GM20000 (cell line): Measurements from ENCODE around the gene TRIM32.

Source experiments
- DNase-seq: peaks from one replicate; pipeline ENCODE4 v3.0.0; 2012; ENCODE audit warnings: low spot score
- TF ChIP-seq, protein P1 (sequence below): IDR thresholded peaks from 2 replicates; pipeline ENCODE4 v1.5.1; 2012; ENCODE audit warnings: mild to moderate bottlenecking, control low read depth; ENCODE audit errors: extremely low read depth, missing control alignments

Gene TRIM32

DNA sequence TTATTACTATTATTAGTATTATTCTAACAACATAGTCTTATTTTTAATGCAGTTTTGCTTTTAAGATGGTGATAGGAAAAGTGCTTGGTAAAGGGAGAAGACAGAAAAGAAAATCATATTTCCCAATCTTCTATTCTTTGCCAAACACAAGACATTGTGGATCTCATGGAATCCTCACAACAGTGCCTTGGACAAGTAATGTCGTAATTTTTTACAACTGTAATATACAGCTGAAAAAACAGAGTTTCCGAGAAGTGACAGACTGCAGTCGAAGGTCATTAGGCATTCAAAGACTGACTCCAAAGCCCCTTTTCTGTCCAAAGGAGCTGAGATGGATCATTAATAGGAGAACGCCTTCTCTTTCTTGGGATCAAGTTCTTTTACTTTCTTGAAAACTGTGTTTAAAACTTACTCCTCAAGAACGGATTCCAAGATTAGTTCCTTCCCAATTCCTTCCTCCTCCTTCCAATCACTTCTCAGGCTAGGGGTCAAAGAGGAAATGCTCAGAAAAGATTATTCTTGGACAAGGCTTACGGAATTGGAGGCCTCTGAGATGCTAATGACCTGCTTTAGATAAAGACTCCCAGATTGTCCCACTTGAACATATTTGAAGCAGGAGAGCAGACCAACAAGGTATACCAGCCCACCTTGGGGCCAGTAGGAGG, 24.3 kb upstream of the TRIM32 start:
- TF ChIP-seq, protein P1, sequence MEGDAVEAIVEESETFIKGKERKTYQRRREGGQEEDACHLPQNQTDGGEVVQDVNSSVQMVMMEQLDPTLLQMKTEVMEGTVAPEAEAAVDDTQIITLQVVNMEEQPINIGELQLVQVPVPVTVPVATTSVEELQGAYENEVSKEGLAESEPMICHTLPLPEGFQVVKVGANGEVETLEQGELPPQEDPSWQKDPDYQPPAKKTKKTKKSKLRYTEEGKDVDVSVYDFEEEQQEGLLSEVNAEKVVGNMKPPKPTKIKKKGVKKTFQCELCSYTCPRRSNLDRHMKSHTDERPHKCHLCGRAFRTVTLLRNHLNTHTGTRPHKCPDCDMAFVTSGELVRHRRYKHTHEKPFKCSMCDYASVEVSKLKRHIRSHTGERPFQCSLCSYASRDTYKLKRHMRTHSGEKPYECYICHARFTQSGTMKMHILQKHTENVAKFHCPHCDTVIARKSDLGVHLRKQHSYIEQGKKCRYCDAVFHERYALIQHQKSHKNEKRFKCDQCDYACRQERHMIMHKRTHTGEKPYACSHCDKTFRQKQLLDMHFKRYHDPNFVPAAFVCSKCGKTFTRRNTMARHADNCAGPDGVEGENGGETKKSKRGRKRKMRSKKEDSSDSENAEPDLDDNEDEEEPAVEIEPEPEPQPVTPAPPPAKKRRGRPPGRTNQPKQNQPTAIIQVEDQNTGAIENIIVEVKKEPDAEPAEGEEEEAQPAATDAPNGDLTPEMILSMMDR = no peak

DNA sequence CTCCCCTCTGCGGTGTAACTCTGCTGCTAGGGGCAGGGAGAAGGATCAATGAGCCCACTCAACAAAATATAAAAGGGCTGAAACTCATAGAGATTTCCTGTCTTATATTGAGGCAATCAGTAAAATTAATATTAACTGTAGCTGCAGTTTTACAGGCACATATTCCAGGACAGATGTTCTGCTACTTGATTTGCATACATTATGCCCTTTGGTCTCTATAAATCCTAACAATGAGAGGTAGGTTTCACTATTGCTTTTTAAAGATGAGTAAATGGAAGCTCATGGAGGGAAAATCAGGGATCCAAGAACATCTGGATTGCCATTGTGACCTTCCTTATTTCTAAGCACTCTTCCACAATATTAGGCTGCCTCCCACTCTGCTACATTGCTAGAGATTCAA, 23.5 kb upstream of the TRIM32 start:
- TF ChIP-seq, protein P1 = no peak
- no peak for DNase-seq

More for the DNA sequence above, 24.3 kb upstream of the TRIM32 start:
- no peak for DNase-seq

DNA sequence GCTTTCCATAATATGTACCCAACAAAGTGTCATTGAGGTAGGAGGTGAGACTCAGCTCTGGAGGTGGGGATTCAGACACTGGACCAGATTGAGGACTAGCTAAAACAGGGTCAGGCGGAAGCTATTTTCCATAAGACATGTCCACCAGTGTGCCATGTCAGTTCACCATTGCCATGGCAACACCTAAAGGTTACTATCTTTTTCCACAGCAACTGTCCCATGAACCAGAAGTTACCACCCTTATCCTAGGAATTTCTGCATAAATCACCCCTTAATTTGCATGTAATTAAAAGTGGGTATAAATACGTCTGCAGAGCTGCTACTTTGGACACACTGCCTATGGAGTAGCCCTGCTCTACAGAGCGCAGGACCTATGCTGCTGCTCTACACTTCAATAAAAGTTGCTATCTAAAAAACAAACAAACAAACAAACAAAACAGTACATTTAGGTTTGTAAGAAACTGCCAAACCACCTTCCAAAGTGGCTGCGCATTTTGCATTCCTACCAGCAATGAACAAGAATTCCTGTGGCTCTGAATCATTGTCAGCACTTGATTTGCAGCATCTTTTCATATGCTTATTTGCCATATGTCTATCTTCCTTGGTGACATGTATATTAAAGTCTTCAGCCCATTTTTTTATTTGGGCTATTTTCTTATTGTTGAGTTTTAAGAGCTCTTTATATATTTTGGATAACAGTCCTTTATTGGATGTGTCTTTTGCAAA, 18.0 kb upstream of the TRIM32 start:
- DNase-seq = no peak
- TF ChIP-seq, protein P1 = no peak

DNA sequence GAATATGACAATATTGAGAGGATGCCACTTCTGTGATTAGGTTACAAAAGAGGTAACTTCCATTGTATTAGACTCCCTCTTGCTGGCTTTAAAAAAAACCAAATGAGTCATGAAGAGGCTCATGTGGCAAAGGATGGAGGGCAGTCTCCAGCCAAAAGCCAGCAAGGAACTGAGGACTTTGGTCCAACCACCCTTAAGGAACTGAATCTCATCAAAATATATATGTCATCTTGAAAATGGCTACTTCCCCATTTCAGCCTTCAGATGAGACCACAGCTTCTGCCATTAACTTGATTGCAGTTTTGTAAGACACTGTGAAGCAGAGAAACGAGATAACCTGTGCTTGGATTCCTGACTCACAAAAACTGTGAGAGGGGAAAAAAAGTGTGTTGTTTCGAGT, 15.5 kb upstream of the TRIM32 start:
- TF ChIP-seq, protein P1 = no peak
- DNase-seq = no peak

DNA sequence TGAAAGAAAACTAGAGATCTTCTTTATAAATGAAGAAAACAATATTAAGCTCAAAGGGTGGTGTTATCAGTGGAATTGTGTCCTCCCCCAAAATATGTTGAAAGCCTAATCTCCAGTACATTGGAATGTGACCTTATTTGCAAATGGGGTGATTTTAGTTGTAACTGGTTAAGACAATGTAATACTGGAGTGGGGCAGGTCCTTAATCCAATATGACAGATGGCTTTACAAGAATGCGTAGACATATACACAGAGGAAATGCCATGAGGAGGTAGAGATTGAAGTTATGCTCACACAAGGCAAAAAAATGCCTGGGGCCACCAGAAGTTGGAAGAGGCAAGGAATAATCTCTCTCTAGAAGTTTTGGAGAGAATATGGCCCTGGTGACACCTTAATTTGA, 13.7 kb upstream of the TRIM32 start:
- TF ChIP-seq, protein P1 = no peak
- no peak for DNase-seq

DNA sequence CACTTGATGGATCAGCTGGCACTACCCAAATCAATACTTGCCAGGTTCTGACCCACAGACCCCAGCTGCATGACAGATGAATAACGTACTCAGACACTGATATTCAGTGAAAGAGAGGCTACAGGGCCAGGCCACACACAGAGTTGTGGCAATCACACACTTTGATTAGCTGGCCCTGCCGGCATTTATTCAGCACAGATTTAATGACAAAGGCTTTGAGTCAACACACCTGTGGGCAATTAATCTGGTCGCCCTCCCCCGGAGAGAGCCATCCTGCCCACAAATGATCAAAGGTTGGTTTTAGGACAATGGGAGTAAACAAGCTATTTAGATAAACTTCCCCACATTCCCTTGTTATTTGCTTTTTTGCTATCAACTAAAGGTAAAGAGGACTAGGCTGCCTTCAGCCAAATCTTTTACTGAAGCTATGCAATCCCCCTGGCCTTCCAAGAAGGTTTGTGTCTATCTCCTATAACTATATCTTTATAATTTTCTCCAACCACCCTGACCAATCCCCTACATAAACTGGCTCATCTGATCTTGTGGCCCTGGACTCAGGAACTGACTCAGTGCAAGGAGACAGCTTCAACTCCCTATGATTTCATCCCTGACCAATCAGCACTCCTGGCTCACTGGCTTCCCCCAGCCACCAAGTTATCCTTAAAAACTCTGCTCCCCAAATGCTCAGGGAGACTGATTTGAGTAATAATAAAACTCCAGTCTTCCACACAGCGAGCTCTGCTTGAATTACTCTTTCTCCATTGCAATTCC, 12.7 kb upstream of the TRIM32 start:
- DNase-seq = no peak
- TF ChIP-seq, protein P1 = no peak

DNA sequence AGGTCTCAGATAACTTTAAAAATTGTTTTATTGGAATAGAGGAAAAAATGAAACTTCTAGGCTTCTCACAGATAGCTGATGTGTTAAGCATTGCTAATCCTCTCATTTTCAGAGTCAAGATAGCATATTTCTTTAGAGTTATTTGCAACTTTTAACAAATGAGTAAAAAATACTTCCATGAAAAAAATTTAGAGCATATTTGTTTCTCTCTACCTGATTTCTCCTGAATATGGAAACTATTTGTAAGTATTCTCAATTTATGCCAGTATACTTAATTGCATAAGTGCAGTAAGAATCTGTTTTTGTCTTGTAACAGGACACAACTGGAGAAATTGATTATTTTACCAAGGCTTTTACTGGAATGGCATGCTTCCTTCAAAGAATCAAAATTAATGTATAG, 3.6 kb upstream of the TRIM32 start:
- DNase-seq = no peak
- TF ChIP-seq, protein P1 = no peak
